ENCODE results near the gene PODNL1. TPM values are rescaled to one million over a fixed set of nuclear protein-coding genes. Genes with fewer than 3 reads are reported as not detected.
"Not testable (repeated sequence)": the region's sequence is repeated elsewhere in the genome, so short reads cannot be mapped to it uniquely, and the experiment has no call there.

The PODNL1 gene
- total and polyA plus RNA-seq, 7 donors: 0.07 to 1.3 (median 0.36) TPM

DNA sequence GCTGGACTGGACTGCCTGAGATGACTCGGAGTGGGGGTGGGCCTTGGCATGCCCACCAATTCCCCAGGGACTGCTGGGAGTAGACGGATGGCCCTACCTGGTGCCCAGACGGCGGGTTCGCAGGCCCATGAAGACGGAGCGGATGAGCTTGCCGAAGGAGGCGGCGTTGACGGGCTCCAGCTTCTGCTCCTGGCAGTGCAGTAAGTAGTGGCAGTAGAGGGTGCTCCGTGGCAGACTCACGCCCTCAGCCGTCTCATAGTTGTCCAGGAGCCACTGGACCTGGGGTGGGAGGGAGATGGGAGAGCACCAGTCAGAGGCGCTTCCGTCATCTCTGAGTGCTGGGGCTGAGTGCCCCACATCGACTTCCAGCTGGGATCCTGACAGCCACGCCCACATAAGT, 31.7 kb upstream of the PODNL1 start:
- intact Hi-C loops (cut with DNase I): no loop called here
- H3K27ac ChIP-seq: no peak overlapping the region
- no peaks in the 10 kb centered on the region for H3K9me3 ChIP-seq
- WGBS, 3 donors: 90 to 92% (median 90%) methylated on average over 17 to 18 of the region's 18 CpGs
- TF ChIP-seq, protein P1, sequence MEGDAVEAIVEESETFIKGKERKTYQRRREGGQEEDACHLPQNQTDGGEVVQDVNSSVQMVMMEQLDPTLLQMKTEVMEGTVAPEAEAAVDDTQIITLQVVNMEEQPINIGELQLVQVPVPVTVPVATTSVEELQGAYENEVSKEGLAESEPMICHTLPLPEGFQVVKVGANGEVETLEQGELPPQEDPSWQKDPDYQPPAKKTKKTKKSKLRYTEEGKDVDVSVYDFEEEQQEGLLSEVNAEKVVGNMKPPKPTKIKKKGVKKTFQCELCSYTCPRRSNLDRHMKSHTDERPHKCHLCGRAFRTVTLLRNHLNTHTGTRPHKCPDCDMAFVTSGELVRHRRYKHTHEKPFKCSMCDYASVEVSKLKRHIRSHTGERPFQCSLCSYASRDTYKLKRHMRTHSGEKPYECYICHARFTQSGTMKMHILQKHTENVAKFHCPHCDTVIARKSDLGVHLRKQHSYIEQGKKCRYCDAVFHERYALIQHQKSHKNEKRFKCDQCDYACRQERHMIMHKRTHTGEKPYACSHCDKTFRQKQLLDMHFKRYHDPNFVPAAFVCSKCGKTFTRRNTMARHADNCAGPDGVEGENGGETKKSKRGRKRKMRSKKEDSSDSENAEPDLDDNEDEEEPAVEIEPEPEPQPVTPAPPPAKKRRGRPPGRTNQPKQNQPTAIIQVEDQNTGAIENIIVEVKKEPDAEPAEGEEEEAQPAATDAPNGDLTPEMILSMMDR (IDR thresholded peaks at IDR 0.05): no peak
- no peaks in the 10 kb centered on the region for H3K27me3 ChIP-seq (ENCODE audit: insufficient read depth in 3 of 3, low read length in 2 of 3)
- no peak overlapping the region for H3K4me3 ChIP-seq
- DNase-seq (no peak), ATAC-seq (peak in 1 of 4 donors; percentile 21)
- peaks cover 0 to 70% of the 10 kb centered on the region in 2 donors for H3K36me3 ChIP-seq (ENCODE audit: insufficient read depth in 1 of 2, low read depth in 1 of 2)
- no peaks in the 10 kb centered on the region for H3K4me1 ChIP-seq

DNA sequence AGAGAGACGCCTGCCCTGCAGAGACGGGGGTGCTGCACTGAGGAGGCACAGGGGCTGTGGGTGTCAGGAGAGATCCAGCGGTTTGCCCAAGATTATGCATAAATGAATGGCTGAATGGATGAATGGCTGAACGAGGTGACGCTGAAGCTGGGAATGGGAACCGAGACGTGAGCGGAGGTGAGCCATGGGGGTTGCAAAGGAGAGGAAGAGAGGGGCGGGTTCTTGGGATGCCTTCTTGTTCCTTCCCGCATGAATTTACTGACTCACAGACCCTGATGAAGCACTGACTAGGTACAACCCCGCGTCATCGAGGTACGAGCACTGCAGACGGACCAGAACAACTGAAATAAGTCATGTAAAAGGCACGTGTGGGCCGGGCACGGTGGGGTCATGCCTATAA, 30.8 kb upstream of the PODNL1 start:
- DNase-seq: no peak
- intact Hi-C loops (cut with DNase I): no loop called here
- H3K4me3 ChIP-seq: no peak overlapping the region
- TF ChIP-seq, protein P1 (IDR thresholded peaks at IDR 0.05): no peak
- H3K4me1 ChIP-seq: no peaks in the 10 kb centered on the region
- WGBS, 3 donors: 90 to 93% (median 91%) methylated on average over 18 of the region's 18 CpGs
- no peak for ATAC-seq
- H3K27ac ChIP-seq: no peak overlapping the region
- no peaks in the 10 kb centered on the region for H3K27me3 ChIP-seq (ENCODE audit: insufficient read depth in 3 of 3, low read length in 2 of 3)
- H3K9me3 ChIP-seq: no peaks in the 10 kb centered on the region
- peaks cover 0 to 78% of the 10 kb centered on the region in 2 donors for H3K36me3 ChIP-seq (ENCODE audit: insufficient read depth in 1 of 2, low read depth in 1 of 2)

DNA sequence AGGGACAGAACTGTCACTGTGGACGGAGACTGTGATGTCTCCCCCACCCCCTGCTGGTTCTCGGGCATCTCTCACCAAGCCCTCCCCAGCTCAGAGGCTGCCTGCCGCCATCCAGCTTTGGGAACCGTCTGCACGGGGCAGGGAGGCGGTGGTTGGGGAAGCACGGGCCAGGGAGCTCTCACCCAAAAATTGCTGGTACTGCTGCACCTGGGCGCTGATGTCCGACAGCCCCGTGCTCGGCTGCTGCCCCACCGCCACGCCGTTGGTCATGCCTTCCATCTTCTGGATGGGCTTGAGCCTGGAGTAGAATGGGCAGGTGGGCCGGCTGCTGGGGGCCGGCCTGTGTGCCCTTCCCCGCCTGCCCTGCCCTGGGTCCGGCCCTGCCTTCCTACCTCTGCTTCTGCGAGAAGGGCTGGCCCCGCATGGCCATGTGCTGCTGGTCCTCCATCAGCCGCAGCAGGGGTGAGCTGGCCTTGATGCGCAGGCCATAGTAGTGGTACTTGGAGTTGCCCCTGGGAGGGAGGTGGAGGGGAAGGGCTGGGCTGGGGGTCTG, 30.2 kb upstream of the PODNL1 start:
- Histone ChIP-seq H3K9me3 (no peaks in the 10 kb centered on the region), H3K27ac (no peak overlapping the region), H3K4me3 (no peak overlapping the region), H3K36me3 (ENCODE audit: insufficient read depth in 1 of 2, low read depth in 1 of 2) (peaks cover 0 to 81% of the 10 kb centered on the region in 2 donors), H3K4me1 (no peaks in the 10 kb centered on the region), H3K27me3 (ENCODE audit: insufficient read depth in 3 of 3, low read length in 2 of 3) (no peaks in the 10 kb centered on the region)
- 91 to 94% (median 92%) methylated on average over 22 of the region's 22 CpGs for WGBS, 3 donors
- TF ChIP-seq, protein P1 (IDR thresholded peaks at IDR 0.05): no peak
- no peak for DNase-seq
- intact Hi-C loops (cut with DNase I): no loop called here
- no peak for ATAC-seq

DNA sequence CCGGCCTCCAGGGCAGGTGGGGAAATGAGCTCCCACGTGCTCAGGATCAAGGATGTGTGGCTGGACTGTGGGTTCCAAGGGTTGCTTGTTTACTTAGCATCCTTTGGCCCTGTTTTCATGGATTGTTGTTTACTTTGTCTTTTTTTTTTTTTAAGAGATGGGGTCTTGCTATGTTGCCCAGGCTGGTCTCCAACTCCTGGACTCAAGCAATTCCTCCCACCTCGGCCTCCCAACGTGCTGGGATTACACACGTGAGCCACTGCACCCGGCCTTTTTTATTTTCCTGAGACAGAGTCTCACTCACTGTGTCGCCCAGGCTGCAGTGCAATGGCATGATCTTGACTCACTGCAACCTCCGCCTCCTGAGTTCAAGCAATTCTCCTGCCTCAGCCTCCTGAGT, 29.0 kb upstream of the PODNL1 start:
- 94 to 97% (median 94%) methylated on average over 8 of the region's 8 CpGs for WGBS, 3 donors
- intact Hi-C loops (cut with DNase I): not testable (repeated sequence)

DNA sequence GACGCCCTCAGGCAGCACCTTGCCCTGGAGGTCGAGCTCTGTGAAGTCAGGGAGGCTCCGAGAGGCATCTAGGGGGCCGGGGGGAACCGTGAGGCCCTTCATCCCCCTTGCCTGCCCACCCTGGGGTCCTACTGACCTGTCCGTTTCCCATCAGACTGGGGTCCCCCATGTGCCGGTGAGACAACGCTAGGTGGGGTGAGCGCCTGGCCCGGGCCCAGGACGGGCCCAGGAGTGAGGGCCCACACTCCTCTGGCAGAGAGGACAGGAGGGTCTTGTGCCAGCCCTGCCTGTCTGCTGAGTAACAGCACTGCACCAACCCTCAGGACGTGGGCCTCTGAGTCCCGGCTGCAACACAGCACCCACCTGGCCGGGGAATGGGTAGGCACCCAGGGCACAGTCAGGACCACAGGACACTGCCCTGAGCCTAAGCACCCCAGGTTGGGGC, 28.5 kb upstream of the PODNL1 start:
- 93 to 96% (median 93%) methylated on average over 13 to 14 of the region's 14 CpGs for WGBS, 3 donors
- no peak for DNase-seq
- intact Hi-C loops (cut with DNase I): no loop called here

More for the DNA sequence above, 29.0 kb upstream of the PODNL1 start:
- not testable (repeated sequence) for H3K9me3 ChIP-seq; H3K27ac ChIP-seq; H3K4me1 ChIP-seq; H3K4me3 ChIP-seq; H3K27me3 ChIP-seq (ENCODE audit: insufficient read depth in 3 of 3, low read length in 2 of 3); DNase-seq; ATAC-seq
- H3K36me3 ChIP-seq (ENCODE audit: insufficient read depth in 1 of 2, low read depth in 1 of 2): peaks cover 0 to 83% of the 10 kb centered on the region in 2 donors

More for the DNA sequence above, 28.5 kb upstream of the PODNL1 start:
- H3K27ac ChIP-seq: no peak overlapping the region
- H3K36me3 ChIP-seq (ENCODE audit: insufficient read depth in 1 of 2, low read depth in 1 of 2): peaks cover 0 to 87% of the 10 kb centered on the region in 2 donors
- no peaks in the 10 kb centered on the region for H3K4me1 ChIP-seq
- TF ChIP-seq, protein P1 (IDR thresholded peaks at IDR 0.05): no peak
- H3K27me3 ChIP-seq (ENCODE audit: insufficient read depth in 3 of 3, low read length in 2 of 3): no peaks in the 10 kb centered on the region
- no peak overlapping the region for H3K4me3 ChIP-seq
- H3K9me3 ChIP-seq: no peaks in the 10 kb centered on the region
- ATAC-seq: no peak

Measured in psoas muscle (tissue), 8 donors.